ENCODE measurements around the gene MTA2. TPM values are rescaled to one million over a fixed set of nuclear protein-coding genes. Genes with fewer than 3 reads are reported as not detected.

The MTA2 gene
- total and polyA plus RNA-seq, 10 of the 15 experiments (the other 5 are each of a cell fraction or from before 2014, with no cell fraction given), result 6.7 to 201 (median 113) TPM

DNA sequence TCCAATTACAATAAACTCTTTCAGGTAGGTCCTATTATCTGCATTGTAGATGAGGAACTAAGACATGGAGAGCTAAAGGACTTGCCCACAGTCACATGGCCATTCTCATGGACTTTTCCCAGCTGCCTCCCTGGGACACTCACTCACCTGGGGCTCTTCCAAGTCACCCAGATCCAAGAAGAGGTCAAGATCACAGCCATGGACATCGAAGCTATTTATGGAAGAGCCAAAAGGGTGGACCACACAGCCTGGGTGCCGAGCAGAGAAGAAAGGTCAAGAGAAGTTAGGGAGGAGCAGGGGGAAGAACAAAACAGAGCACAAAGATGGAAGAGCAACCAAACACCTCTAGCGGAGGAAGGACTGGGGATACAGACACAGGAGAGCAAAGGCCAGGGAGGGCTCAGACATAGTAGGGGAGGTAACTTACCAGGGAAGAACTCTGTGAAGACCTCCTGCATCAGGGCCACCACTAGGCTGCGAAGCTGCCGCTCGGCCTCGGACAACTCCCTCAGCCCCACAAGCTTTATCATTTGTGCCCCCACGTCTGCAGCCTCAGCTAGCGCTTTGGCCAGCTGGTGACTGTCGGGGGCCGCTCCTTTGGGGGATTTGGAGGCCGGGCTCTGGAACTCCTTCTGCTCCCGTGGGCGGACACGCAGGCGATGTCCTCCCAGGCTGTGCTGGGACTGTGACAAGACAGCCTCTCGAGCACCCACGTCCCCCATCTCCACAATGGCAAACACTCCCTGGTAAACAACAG, 20.5 kb downstream of the MTA2 start (continued):
- TF ChIP-seq, protein P1, sequence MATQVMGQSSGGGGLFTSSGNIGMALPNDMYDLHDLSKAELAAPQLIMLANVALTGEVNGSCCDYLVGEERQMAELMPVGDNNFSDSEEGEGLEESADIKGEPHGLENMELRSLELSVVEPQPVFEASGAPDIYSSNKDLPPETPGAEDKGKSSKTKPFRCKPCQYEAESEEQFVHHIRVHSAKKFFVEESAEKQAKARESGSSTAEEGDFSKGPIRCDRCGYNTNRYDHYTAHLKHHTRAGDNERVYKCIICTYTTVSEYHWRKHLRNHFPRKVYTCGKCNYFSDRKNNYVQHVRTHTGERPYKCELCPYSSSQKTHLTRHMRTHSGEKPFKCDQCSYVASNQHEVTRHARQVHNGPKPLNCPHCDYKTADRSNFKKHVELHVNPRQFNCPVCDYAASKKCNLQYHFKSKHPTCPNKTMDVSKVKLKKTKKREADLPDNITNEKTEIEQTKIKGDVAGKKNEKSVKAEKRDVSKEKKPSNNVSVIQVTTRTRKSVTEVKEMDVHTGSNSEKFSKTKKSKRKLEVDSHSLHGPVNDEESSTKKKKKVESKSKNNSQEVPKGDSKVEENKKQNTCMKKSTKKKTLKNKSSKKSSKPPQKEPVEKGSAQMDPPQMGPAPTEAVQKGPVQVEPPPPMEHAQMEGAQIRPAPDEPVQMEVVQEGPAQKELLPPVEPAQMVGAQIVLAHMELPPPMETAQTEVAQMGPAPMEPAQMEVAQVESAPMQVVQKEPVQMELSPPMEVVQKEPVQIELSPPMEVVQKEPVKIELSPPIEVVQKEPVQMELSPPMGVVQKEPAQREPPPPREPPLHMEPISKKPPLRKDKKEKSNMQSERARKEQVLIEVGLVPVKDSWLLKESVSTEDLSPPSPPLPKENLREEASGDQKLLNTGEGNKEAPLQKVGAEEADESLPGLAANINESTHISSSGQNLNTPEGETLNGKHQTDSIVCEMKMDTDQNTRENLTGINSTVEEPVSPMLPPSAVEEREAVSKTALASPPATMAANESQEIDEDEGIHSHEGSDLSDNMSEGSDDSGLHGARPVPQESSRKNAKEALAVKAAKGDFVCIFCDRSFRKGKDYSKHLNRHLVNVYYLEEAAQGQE (IDR thresholded peaks at IDR 0.05; ENCODE audit: low read depth, low read length), result no peak
- TF ChIP-seq WRNIP1 (IDR thresholded peaks at IDR 0.05; ENCODE audit: borderline replicate concordance, low read depth, low read length) (no peak), TCF7 (IDR thresholded peaks at IDR 0.05; ENCODE audit: borderline replicate concordance) (no peak), IRF4 (IDR thresholded peaks at IDR 0.05; ENCODE audit: low read depth, low read length) (no peak)
- TF ChIP-seq, protein P2, sequence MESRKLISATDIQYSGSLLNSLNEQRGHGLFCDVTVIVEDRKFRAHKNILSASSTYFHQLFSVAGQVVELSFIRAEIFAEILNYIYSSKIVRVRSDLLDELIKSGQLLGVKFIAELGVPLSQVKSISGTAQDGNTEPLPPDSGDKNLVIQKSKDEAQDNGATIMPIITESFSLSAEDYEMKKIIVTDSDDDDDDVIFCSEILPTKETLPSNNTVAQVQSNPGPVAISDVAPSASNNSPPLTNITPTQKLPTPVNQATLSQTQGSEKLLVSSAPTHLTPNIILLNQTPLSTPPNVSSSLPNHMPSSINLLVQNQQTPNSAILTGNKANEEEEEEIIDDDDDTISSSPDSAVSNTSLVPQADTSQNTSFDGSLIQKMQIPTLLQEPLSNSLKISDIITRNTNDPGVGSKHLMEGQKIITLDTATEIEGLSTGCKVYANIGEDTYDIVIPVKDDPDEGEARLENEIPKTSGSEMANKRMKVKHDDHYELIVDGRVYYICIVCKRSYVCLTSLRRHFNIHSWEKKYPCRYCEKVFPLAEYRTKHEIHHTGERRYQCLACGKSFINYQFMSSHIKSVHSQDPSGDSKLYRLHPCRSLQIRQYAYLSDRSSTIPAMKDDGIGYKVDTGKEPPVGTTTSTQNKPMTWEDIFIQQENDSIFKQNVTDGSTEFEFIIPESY (IDR thresholded peaks at IDR 0.05), result no peak

DNA sequence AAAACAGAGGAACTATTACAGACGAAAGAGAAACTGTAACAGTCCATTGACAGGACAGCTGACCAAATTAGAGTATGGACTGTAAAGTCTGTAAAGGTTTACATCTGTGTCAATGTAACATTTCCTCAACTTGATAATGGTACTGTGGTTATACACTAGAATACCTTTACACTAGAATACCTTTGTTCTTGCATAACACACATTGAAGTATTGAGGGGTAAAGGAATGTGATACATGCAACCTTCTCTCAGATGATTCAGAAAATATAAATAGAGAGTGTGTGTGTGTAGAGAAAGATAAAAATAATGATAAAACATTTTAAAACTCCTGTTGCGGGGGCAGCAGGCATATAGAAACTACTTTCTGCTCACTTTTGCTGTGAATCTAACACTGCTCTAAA, 22.4 kb downstream of the MTA2 start:
- Histone ChIP-seq H3K4me1 (ENCODE audit: control insufficient read depth, insufficient read depth, low read length) (peaks cover 5% of the 10 kb centered on the region; the same call in 1 of the 2 replicates), H3K79me2 (ENCODE audit: control insufficient read depth, insufficient read depth, low read length) (peaks cover 9% of the 10 kb centered on the region), H3K4me2 (ENCODE audit: control insufficient read depth, insufficient read depth) (no peak overlapping the region), H2AFZ (ENCODE audit: control insufficient read depth, low read depth, low read length) (no peak overlapping the region), H3K27ac (ENCODE audit: control insufficient read depth, insufficient read depth) (no peak overlapping the region), H3K9ac (ENCODE audit: control insufficient read depth, insufficient read depth, low read length) (no peak overlapping the region), H4K20me1 (ENCODE audit: control insufficient read depth, insufficient read depth) (no peaks in the 10 kb centered on the region), H3K9me3 (replicated peaks; ENCODE audit: control insufficient read depth, insufficient read depth, low read length) (no peaks in the 10 kb centered on the region), H3K36me3 (ENCODE audit: control insufficient read depth in 2 of 2, insufficient read depth in 2 of 2, low read length in 1 of 2) (peaks cover 16 to 19% of the 10 kb centered on the region in 2 experiments; a peak in 3 of 4 replicates), H3K4me3 (no peak overlapping the region), H3K27me3 (replicated peaks in 1 of 2; ENCODE audit: control insufficient read depth in 2 of 2, insufficient read depth in 2 of 2, low read length in 1 of 2) (no peaks in the 10 kb centered on the region)
- FAIRE-seq (no peak), DNase-seq (ENCODE audit: low read depth, low spot score) (no peak), ATAC-seq (no peak)
- ChIA-PET CTCF (interaction anchor here (0.7 to 1.2 kb wide), 2 partner anchors 37 to 277 kb away, joined by 3 read pairs; no protein-coding TSS in a partner anchor), RAD21 (ENCODE audit: unreplicated experiment) (no interaction called here), SMC1A (ENCODE audit: uncharacterized antibody, unreplicated experiment) (no interaction called here), POLR2A (interaction anchor here (0.6 to 0.7 kb wide), 3 partner anchors 222 to 1079 kb away, joined by 4 to 8 read pairs (median 4); no protein-coding TSS in a partner anchor)
- no TSS peak for BruUV-seq (replicated peaks)
- in situ Hi-C loops (cut with MboI), result no loop called here
- intact Hi-C loops (cut with micrococcal nuclease; ENCODE audit: unreplicated experiment), result no loop called here
- WGBS (ENCODE audit: insufficient coverage, insufficient replicate concordance, low lambda C conversion rate, missing lambda C conversion rate), result 97% methylated on average over 2 of the region's 2 CpGs
- TF ChIP-seq SUZ12 (IDR thresholded peaks at IDR 0.05; ENCODE audit: unreplicated experiment) (no peak), TCF7 (IDR thresholded peaks at IDR 0.05; ENCODE audit: borderline replicate concordance) (no peak), BRCA1 (IDR thresholded peaks at IDR 0.05; ENCODE audit: low read depth, low read length) (no peak), TCF3 (IDR thresholded peaks at IDR 0.05; ENCODE audit: borderline replicate concordance, insufficient read depth, low read depth, low read length) (no peak), PAX8 (IDR thresholded peaks at IDR 0.05) (no peak), POU2F2 (IDR thresholded peaks at IDR 0.05; ENCODE audit: borderline replicate concordance, low read depth, low read length) (no peak), SREBF2 (IDR thresholded peaks at IDR 0.05; ENCODE audit: low read length) (no peak), NR2C2 (IDR thresholded peaks at IDR 0.05; ENCODE audit: borderline replicate concordance, control insufficient read depth, insufficient read length, low read depth) (no peak), CHD1 (IDR thresholded peaks at IDR 0.05; ENCODE audit: low read depth, low read length) (no peak)
- TF ChIP-seq, protein P3, sequence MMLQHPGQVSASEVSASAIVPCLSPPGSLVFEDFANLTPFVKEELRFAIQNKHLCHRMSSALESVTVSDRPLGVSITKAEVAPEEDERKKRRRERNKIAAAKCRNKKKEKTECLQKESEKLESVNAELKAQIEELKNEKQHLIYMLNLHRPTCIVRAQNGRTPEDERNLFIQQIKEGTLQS (IDR thresholded peaks at IDR 0.05; ENCODE audit: borderline replicate concordance, extremely low read depth, low read depth, low read length), result no peak

Measured in GM12878 (cell line).